ENCODE results near the gene ANKRD24.

DNA sequence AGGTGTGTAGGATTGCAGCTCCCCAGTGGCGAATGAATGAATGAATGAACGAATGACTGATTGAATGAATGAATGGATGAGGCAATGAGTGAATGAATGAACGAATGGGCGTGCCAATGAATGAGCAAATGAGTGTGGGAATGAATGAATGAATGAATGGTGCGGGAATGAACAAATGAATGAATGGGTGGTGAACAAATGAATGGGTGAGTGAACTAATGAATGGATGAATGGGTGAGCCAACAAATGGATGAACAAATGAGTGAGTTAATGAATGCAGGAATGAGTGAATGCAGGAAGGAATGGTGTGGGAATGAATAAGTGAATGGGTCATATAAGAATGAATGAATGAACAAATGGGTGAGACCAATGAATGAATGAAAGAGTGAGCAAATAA, 14.7 kb downstream of the ANKRD24 start:
- TF ChIP-seq, protein P1, sequence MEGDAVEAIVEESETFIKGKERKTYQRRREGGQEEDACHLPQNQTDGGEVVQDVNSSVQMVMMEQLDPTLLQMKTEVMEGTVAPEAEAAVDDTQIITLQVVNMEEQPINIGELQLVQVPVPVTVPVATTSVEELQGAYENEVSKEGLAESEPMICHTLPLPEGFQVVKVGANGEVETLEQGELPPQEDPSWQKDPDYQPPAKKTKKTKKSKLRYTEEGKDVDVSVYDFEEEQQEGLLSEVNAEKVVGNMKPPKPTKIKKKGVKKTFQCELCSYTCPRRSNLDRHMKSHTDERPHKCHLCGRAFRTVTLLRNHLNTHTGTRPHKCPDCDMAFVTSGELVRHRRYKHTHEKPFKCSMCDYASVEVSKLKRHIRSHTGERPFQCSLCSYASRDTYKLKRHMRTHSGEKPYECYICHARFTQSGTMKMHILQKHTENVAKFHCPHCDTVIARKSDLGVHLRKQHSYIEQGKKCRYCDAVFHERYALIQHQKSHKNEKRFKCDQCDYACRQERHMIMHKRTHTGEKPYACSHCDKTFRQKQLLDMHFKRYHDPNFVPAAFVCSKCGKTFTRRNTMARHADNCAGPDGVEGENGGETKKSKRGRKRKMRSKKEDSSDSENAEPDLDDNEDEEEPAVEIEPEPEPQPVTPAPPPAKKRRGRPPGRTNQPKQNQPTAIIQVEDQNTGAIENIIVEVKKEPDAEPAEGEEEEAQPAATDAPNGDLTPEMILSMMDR (IDR thresholded peaks at IDR 0.05; ENCODE audit: poor library complexity, severe bottlenecking): no peak
- TF ChIP-seq SMC3 (conservative IDR thresholded peaks at IDR 0.05; ENCODE audit: poor library complexity) (no peak), EZH2 (IDR thresholded peaks at IDR 0.05; ENCODE audit: borderline replicate concordance, insufficient read depth, low read length, poor library complexity, severe bottlenecking) (no peak), POLR2AphosphoS5 (IDR thresholded peaks at IDR 0.05) (no peak), RAD21 (conservative IDR thresholded peaks at IDR 0.05) (no peak)
- TF ChIP-seq, protein P2, sequence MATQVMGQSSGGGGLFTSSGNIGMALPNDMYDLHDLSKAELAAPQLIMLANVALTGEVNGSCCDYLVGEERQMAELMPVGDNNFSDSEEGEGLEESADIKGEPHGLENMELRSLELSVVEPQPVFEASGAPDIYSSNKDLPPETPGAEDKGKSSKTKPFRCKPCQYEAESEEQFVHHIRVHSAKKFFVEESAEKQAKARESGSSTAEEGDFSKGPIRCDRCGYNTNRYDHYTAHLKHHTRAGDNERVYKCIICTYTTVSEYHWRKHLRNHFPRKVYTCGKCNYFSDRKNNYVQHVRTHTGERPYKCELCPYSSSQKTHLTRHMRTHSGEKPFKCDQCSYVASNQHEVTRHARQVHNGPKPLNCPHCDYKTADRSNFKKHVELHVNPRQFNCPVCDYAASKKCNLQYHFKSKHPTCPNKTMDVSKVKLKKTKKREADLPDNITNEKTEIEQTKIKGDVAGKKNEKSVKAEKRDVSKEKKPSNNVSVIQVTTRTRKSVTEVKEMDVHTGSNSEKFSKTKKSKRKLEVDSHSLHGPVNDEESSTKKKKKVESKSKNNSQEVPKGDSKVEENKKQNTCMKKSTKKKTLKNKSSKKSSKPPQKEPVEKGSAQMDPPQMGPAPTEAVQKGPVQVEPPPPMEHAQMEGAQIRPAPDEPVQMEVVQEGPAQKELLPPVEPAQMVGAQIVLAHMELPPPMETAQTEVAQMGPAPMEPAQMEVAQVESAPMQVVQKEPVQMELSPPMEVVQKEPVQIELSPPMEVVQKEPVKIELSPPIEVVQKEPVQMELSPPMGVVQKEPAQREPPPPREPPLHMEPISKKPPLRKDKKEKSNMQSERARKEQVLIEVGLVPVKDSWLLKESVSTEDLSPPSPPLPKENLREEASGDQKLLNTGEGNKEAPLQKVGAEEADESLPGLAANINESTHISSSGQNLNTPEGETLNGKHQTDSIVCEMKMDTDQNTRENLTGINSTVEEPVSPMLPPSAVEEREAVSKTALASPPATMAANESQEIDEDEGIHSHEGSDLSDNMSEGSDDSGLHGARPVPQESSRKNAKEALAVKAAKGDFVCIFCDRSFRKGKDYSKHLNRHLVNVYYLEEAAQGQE (IDR thresholded peaks at IDR 0.05; ENCODE audit: borderline replicate concordance): no peak
